ENCODE measurements around the gene PXMP4. TPM values are rescaled to one million over a fixed set of nuclear protein-coding genes. Genes with fewer than 3 reads are reported as not detected.
A peak's percentile ranks its signal among the peaks of the same experiment; 100 is the strongest.
"Not testable (repeated sequence)": the region's sequence is repeated elsewhere in the genome, so short reads cannot be mapped to it uniquely, and the experiment has no call there.

Gene PXMP4
- total RNA-seq, 1 donor from 2014 or later = 4.0 TPM

- DNase-seq (ENCODE audit: low read depth in 2 of 2) = no peak
Observed at GRCh38 chr20:33704197-33704924, 15.7 kb downstream of the PXMP4 start.

GRCh38 chr20:33703498-33704137, 16.5 kb downstream of the PXMP4 start:
- DNase-seq (ENCODE audit: low read depth in 2 of 2) = no peak

GRCh38 chr20:33702861-33703260, 17.2 kb downstream of the PXMP4 start:
- DNase-seq (ENCODE audit: low read depth in 2 of 2) = no peak

GRCh38 chr20:33701629-33702450, 18.3 kb downstream of the PXMP4 start:
- DNase-seq (ENCODE audit: low read depth in 2 of 2) = no peak

GRCh38 chr20:33700696-33701441, 19.2 kb downstream of the PXMP4 start:
- not testable (repeated sequence) for DNase-seq (ENCODE audit: low read depth in 2 of 2)

- not testable (repeated sequence) for DNase-seq (ENCODE audit: low read depth in 2 of 2)
Observed at GRCh38 chr20:33698966-33699365, 21.1 kb downstream of the PXMP4 start.

GRCh38 chr20:33697129-33697528, 23.0 kb downstream of the PXMP4 start:
- no peak for DNase-seq (ENCODE audit: low read depth in 2 of 2)

GRCh38 chr20:33696448-33696847, 23.7 kb downstream of the PXMP4 start:
- no peak for DNase-seq (ENCODE audit: low read depth in 2 of 2)

GRCh38 chr20:33694639-33695012, 25.5 kb downstream of the PXMP4 start:
- DNase-seq (ENCODE audit: low read depth in 2 of 2) = no peak

- DNase-seq (ENCODE audit: low read depth in 2 of 2) = peak in 1 of 2 donors; percentile 37
Observed at GRCh38 chr20:33693741-33694638, 26.1 kb downstream of the PXMP4 start.

- no peak for DNase-seq (ENCODE audit: low read depth in 2 of 2)
Observed at GRCh38 chr20:33693289-33693688, 26.8 kb downstream of the PXMP4 start.

GRCh38 chr20:33689973-33690372, 30.1 kb downstream of the PXMP4 start:
- peak in 1 of 2 donors; percentile 77 for DNase-seq (ENCODE audit: low read depth in 2 of 2)

DNA sequence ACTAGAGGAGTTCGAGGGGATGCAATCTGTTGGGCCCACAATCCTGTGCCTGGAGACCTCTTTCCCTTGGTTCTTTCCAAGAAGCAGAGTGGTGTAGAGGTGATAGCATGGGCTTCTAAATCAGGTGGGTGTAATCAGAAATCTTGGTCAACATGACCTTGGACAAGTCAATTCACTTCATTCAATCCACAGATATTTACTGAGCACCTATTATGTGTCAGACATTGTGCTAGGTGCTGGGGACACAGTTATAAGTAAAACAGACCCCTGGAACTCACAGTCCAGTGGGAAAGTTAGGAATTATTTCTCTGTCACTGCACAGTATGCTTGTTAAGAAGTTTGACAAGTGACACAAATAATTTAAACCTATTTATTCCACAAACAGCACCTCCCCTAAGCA, 30.6 kb downstream of the PXMP4 start:
- no peak for DNase-seq (ENCODE audit: low read depth in 2 of 2)

DNA sequence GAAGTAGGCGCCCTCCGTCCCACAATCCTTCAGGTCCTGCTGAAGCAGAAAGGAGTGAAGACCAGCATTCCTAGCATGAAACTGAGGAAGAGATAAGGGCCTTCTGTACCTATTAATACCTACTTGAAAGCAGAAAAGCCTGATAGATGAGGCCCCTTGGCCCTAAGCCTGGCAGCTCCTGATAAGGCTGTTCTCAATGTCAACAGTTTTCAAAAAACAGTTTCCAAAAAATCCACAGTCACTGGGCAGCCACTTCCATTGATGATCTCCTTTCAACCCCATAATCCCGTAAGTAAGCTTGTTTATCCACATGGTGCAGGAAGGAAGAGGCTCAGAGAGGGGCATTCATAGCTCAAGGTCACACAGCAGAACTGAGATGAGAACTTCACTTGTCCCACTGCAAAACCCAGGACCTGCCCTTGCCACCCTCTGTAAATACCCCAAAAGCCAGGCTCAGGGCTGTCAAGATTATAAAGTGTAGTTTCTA, 31.1 kb downstream of the PXMP4 start:
- DNase-seq (ENCODE audit: low read depth in 2 of 2) = no peak

DNA sequence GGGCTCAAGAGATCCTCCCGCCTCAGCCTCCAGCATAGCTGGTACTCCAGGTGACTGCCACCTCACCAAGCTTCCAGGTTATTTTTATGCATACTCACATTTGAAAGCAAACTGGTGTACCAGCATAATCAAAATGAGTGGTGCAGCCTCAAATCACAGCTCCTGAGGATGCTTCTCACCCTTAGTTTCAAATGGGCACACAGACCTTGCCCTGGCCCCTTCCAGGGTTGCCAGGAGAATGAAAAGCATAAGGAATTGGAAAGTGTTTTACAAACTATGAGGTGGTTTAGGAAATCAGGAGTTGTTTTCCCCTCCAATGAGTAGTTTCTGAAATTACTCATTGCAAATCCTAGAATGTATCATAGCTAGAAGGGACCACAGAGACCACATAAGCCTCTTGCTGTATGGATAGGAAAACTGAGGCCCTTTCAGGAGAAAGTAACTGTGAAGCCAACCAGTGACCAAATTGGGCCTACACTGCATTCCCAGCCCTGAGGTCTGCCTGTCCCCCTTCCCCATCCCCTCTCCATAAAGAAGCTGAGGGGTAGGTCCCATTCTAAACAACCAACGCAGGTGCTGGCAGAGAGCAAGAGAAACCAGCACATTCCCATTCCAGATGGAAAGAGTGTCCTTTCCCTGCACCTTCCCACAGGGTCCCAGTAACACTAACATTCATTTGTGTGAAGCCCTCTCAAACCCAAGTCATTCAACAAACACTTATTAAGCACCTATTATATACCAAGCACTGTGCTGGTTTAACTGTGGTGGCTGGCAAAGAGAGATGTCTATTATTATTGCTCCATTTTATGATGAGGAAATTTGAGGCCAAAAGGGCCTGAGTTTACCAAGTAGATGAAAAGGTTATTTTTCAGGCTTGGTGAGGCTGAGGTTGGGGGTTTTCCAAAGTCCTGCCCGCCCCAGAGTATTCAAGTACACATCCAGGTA, 31.8 kb downstream of the PXMP4 start:
- no peak for DNase-seq (ENCODE audit: low read depth in 2 of 2)

- DNase-seq (ENCODE audit: low read depth in 2 of 2) = peak in 1 of 2 donors; percentile 58
Observed at GRCh38 chr20:33687370-33687915, 32.7 kb downstream of the PXMP4 start.

- no peak for DNase-seq (ENCODE audit: low read depth in 2 of 2)
Observed at GRCh38 chr20:33686984-33687366, 33.1 kb downstream of the PXMP4 start.

- DNase-seq (ENCODE audit: low read depth in 2 of 2) = peak; percentile 94 to 95
Observed at GRCh38 chr20:33686100-33686983, 33.8 kb downstream of the PXMP4 start, which contains the start of gene E2F1. E2F1 (minus strand) TSS chr20:33686385; CDS start chr20:33686264, 121 bp downstream.

All from lung microvascular endothelial cell (primary cell).